Lower lobe of right lung (tissue), 2 donors: Measurements from ENCODE around the gene TMPRSS2. TPM values are rescaled to one million over a fixed set of nuclear protein-coding genes. Genes with fewer than 3 reads are reported as not detected.

ENCODE experiments used
- ATAC-seq, 2 donors: fragments of 200-7000 bp; cut with Tn5 transposase; one replicate each; pipeline ENCODE4 v1.9.1; 2020 to 2022; ENCODE audit warnings: mild to moderate bottlenecking in 2 of 2, moderate library complexity in 2 of 2
- DNase-seq: peaks from one replicate; pipeline ENCODE4 v3.0.0-alpha.2; 2020
- H3K27ac ChIP-seq: fragments of 200-600 bp; one replicate; pipeline ENCODE4 v1.8.0; 2022
- H3K27me3 ChIP-seq: fragments of 200-600 bp; one replicate; pipeline ENCODE4 v1.8.0; 2022; ENCODE audit warnings: low read depth
- H3K36me3 ChIP-seq: fragments of 200-600 bp; one replicate; pipeline ENCODE4 v1.8.0; 2022; ENCODE audit warnings: mild to moderate bottlenecking
- H3K4me1 ChIP-seq: fragments of 200-600 bp; one replicate; pipeline ENCODE4 v1.8.0; 2022
- H3K4me3 ChIP-seq: fragments of 200-600 bp; one replicate; pipeline ENCODE4 v1.8.0; 2022; ENCODE audit warnings: mild to moderate bottlenecking
- H3K9me3 ChIP-seq: fragments of 200-600 bp; one replicate; pipeline ENCODE4 v1.8.0; 2022
- intact Hi-C: fragments of 100-400 bp; cut with DNase I; formaldehyde crosslinking; loops from one replicate; pipeline ENCODE4 v1.11.0; 2022
- total RNA-seq: library from RNA; stranded (reverse); fragmentation: NEBNext Ultra II Directional; extraction: Animal tissue kit (Norgen Biotek cat#: 25700); gene quantifications from one replicate; pipeline ENCODE4 v1.2.1, GENCODE V29; 2021
- TF ChIP-seq, protein P1 (sequence below): fragments of 200-600 bp; IDR thresholded peaks from one replicate; pipeline ENCODE4 v1.8.0; 2022; ENCODE audit warnings: antibody characterized with exemption, mild to moderate bottlenecking
- donor health status: DM: no; HTN: yes; CAD: no; lungs with severe emphysema.

Gene TMPRSS2
- total RNA-seq, 1 donor from 2014 or later = 87.7 TPM

GRCh38 chr21:41477641-41478318, 30.2 kb downstream of the TMPRSS2 start:
- TF ChIP-seq, protein P1, sequence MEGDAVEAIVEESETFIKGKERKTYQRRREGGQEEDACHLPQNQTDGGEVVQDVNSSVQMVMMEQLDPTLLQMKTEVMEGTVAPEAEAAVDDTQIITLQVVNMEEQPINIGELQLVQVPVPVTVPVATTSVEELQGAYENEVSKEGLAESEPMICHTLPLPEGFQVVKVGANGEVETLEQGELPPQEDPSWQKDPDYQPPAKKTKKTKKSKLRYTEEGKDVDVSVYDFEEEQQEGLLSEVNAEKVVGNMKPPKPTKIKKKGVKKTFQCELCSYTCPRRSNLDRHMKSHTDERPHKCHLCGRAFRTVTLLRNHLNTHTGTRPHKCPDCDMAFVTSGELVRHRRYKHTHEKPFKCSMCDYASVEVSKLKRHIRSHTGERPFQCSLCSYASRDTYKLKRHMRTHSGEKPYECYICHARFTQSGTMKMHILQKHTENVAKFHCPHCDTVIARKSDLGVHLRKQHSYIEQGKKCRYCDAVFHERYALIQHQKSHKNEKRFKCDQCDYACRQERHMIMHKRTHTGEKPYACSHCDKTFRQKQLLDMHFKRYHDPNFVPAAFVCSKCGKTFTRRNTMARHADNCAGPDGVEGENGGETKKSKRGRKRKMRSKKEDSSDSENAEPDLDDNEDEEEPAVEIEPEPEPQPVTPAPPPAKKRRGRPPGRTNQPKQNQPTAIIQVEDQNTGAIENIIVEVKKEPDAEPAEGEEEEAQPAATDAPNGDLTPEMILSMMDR = no peak
- Histone ChIP-seq H3K27me3 (no peaks in the 10 kb centered on the region), H3K27ac (no peak overlapping the region), H3K9me3 (no peaks in the 10 kb centered on the region), H3K4me3 (no peak overlapping the region), H3K36me3 (peaks cover 15% of the 10 kb centered on the region), H3K4me1 (peaks cover 26% of the 10 kb centered on the region)
- no peak for DNase-seq
- ATAC-seq = peak; percentile 4 to 37
- intact Hi-C loops = no loop called here

- Histone ChIP-seq H3K36me3 (peaks cover 20% of the 10 kb centered on the region), H3K27me3 (peaks cover 8% of the 10 kb centered on the region), H3K9me3 (no peaks in the 10 kb centered on the region), H3K4me3 (no peak overlapping the region), H3K4me1 (peaks cover 20% of the 10 kb centered on the region), H3K27ac (no peak overlapping the region)
- intact Hi-C loops = no loop called here
- no peak for DNase-seq
- ATAC-seq = no peak
- TF ChIP-seq, protein P1 = no peak
These were observed 32.1 kb downstream of the TMPRSS2 start for GRCh38 chr21:41475714-41476420.

DNA sequence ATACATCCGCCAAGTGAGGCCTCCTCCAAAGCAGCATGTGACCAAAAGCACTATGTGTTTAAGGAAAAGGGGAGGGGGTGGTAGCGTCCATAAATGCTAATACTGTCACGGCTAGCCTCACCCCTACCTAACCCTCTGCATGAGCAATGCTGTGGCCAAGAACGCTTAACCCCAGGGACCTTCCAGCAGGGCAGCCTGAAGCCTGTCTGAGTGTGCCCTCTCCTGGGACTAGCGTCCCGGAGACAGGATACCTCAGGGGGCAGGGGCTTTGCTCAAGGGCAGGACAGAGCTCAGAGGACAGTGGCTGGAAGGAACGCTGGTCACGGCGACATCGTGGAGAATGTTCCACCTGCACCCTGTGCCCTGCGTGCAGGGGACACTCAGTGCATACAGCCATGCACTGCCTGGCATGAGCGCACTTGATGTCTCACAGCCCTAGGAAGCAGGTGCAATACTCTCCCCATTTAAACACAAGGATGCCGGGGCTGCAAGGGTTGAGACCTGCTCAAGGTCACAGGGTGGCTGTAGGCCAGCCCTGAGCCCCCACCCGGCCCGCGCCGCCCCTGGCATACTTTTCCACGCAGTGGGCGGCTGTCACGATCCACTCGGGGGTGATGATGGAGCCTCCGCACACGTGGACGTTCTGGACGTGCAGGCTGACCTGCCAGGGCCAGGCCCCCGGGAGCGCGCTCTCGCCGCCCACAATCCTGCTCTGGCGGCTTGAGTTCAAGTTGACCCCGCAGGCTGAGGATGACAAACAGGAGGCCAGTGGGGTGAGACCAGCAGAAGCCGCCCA, 35.0 kb downstream of the TMPRSS2 start:
- no peak for ATAC-seq
- DNase-seq = no peak
- Histone ChIP-seq H3K27me3 (peaks cover 14% of the 10 kb centered on the region), H3K4me1 (peaks cover 6% of the 10 kb centered on the region), H3K27ac (no peak overlapping the region), H3K36me3 (peaks cover 20% of the 10 kb centered on the region), H3K9me3 (no peaks in the 10 kb centered on the region), H3K4me3 (no peak overlapping the region)
- TF ChIP-seq, protein P1 = no peak
- intact Hi-C loops = no loop called here

GRCh38 chr21:41470054-41470453, 37.9 kb downstream of the TMPRSS2 start:
- no peak overlapping the region for H3K4me3 ChIP-seq
- DNase-seq (no peak), ATAC-seq (no peak)
- H3K4me1 ChIP-seq = no peaks in the 10 kb centered on the region
- peaks cover 14% of the 10 kb centered on the region for H3K27me3 ChIP-seq
- TF ChIP-seq, protein P1 = no peak
- H3K27ac ChIP-seq = no peak overlapping the region
- H3K9me3 ChIP-seq = no peaks in the 10 kb centered on the region
- intact Hi-C loops = no loop called here
- peaks cover 33% of the 10 kb centered on the region for H3K36me3 ChIP-seq

DNA sequence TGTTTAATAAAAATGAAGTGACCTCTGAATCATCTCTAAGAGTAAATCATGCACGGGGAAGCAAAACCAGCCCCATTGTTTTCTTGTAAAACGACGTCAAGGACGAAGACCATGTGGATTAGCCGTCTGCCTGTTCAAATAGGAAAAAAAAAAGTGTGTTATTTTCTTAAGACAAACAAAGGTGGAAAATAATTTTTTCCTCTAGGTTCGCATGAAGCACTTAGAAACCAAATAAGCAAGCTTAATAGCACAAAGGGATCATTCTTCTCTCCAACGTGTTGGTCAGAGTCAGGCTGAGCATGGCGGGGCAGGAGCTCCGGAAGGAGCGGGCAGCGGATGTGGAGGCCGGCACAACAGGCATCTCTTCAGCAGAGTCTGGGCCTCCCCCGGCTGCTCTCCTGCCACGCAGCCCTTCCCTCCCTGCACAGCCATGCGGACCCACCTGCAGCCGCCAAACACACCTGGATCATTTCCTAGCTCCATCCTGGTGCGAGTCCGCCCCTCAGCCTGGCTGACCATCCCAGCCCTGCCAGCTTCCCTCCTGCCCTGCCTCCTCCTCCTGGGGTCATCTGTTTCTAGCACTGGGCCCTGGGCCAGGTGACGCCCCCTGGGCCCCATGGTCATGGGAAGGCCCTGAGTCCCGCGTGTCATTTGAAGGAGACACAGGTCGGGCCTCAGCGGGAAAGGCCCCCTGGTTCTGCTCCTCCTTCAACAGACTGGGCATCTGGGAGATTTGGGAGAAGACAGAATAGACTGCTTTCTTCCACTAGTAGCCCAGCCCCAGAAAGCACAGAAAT, 41.7 kb downstream of the TMPRSS2 start:
- DNase-seq = no peak
- TF ChIP-seq, protein P1 = no peak
- no peak for ATAC-seq
- Histone ChIP-seq H3K27ac (no peak overlapping the region), H3K27me3 (peaks cover 6% of the 10 kb centered on the region), H3K36me3 (peaks cover 19% of the 10 kb centered on the region), H3K4me3 (no peak overlapping the region), H3K9me3 (no peaks in the 10 kb centered on the region), H3K4me1 (no peaks in the 10 kb centered on the region)
- intact Hi-C loops = no loop called here
